ENCODE results near the gene COX4I2. TPM values are rescaled to one million over a fixed set of nuclear protein-coding genes. Genes with fewer than 3 reads are reported as not detected.

COX4I2 gene
- total and polyA plus RNA-seq, 2 of the 8 experiments (the other 6 are each of a cell fraction or from before 2014, with no cell fraction given): 0.26 TPM; not detected in 1

DNA sequence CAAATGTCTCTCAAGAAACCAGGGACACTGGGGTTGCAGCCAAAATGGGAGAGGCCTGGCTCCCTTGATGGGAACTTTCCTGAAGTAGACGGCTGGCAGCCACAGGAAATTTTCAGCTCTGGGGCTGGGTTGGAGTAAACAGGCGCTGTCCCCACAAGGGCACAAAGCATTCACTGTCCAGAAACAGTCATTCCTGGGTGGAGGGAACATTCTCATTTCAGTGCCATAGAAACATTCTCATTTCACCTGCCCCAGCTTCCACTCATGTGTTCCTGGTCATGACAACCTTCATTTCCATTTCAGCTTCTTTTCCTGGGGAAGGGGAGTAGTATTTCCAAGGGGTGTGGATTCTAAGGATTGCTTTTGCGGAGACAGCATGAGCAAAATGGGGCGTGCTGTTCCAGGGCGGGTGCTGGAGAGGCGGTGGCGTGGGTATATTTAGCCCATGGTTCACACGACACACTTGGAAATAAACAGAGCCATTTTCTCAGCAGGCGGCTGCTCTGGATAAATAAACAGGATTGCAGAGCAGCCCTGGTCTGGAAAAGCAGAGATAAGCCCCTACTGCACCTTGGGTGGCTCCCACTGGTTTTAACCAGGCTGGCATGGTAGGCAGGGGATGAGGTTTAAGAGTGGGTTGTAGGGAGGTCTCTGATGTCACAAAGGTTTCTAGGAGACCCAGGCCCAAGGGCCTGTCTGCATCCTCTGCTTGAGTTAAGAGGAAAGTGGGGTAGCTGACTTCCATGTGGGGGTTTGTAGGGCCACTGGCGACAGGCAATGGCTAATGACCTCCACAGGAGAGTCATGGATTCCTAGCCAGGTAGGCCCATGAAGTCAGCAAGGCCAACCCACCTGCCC, 32.9 kb downstream of the COX4I2 start:
- TF ChIP-seq TAF1 (IDR thresholded peaks at IDR 0.05; ENCODE audit: low read depth, low read length): no peak
- no peak for TF ChIP-seq NRF1 (IDR thresholded peaks at IDR 0.05; ENCODE audit: low read depth, low read length)
- TF ChIP-seq, protein P1, sequence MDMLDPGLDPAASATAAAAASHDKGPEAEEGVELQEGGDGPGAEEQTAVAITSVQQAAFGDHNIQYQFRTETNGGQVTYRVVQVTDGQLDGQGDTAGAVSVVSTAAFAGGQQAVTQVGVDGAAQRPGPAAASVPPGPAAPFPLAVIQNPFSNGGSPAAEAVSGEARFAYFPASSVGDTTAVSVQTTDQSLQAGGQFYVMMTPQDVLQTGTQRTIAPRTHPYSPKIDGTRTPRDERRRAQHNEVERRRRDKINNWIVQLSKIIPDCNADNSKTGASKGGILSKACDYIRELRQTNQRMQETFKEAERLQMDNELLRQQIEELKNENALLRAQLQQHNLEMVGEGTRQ (IDR thresholded peaks at IDR 0.05; ENCODE audit: low read length): no peak
- no peak for TF ChIP-seq RXRA (IDR thresholded peaks at IDR 0.05; ENCODE audit: insufficient read depth, low read depth, low read length)
- TF ChIP-seq CEBPB (IDR thresholded peaks at IDR 0.05; ENCODE audit: low read depth, low read length): no peak
- no peak for TF ChIP-seq HDAC2 (IDR thresholded peaks at IDR 0.05; ENCODE audit: borderline replicate concordance in 1 of 2, low read depth in 2 of 2, low read length in 2 of 2)
- Histone ChIP-seq H3K27me3 (replicated peaks in 1 of 4; ENCODE audit: control insufficient read depth in 3 of 4, extremely low read depth in 1 of 4, insufficient read depth in 3 of 4, low read length in 3 of 4) (no peaks in the 10 kb centered on the region), H2BK120ac (replicated peaks; ENCODE audit: low read depth, low read length) (no peak overlapping the region), H3K79me2 (ENCODE audit: control insufficient read depth in 1 of 2, insufficient read depth in 2 of 2, low read length in 2 of 2) (peaks cover 0 to 2% of the 10 kb centered on the region in 2 experiments; a peak in 1 of 4 replicates), H3K4ac (replicated peaks; ENCODE audit: insufficient read length, low read depth, low read length) (no peak overlapping the region), H3K79me1 (ENCODE audit: low read depth, low read length) (no peaks in the 10 kb centered on the region), H3K23ac (ENCODE audit: insufficient read length) (no peak overlapping the region), H3K9ac (replicated peaks in 1 of 4; ENCODE audit: extremely low read depth in 1 of 4, low read depth in 3 of 4, low read length in 3 of 4) (no peak overlapping the region), H2BK20ac (ENCODE audit: low read length) (no peak overlapping the region), H3K27ac (ENCODE audit: low read depth, low read length) (no peak overlapping the region), H4K20me1 (replicated peaks in 1 of 2; ENCODE audit: control insufficient read depth in 1 of 2, insufficient read depth in 2 of 2, low read length in 2 of 2) (peaks cover 3% of the 10 kb centered on the region in 2 experiments), H3K14ac (ENCODE audit: insufficient read length) (no peak overlapping the region), H3K36me3 (ENCODE audit: control insufficient read depth in 2 of 4, insufficient read depth in 4 of 4, low read length in 3 of 4) (peaks cover 0 to 2% (median 1%) of the 10 kb centered on the region in 4 experiments; a peak in 3 of 8 replicates), H2AFZ (ENCODE audit: low read length) (no peak overlapping the region), H2AK5ac (ENCODE audit: low read depth, low read length) (no peak overlapping the region), H3K18ac (ENCODE audit: extremely low read depth, low read length) (no peak overlapping the region), H3K56ac (replicated peaks; ENCODE audit: insufficient read length, low read depth, low read length) (no peak overlapping the region), H4K91ac (replicated peaks; ENCODE audit: insufficient read length, low read length) (no peak overlapping the region), H3K4me3 (ENCODE audit: extremely low read depth in 1 of 4, insufficient read depth in 2 of 4, low read depth in 3 of 4, low read length in 4 of 4) (no peak overlapping the region), H4K8ac (ENCODE audit: extremely low read depth, insufficient read depth, low read length) (no peak overlapping the region), H2BK5ac (ENCODE audit: low read depth, low read length) (no peak overlapping the region), H4K5ac (ENCODE audit: insufficient read length, low read depth, low read length) (no peak overlapping the region), H3K9me3 (ENCODE audit: insufficient read depth in 2 of 2, low read depth in 1 of 2, low read length in 1 of 2) (no peaks in the 10 kb centered on the region), H3K4me1 (replicated peaks in 1 of 4; ENCODE audit: control insufficient read depth in 3 of 4, insufficient read depth in 4 of 4, low read length in 3 of 4) (no peaks in the 10 kb centered on the region; a peak in 1 of 7 replicates), H3K23me2 (ENCODE audit: low read depth, low read length) (no peaks in the 10 kb centered on the region), H3K4me2 (ENCODE audit: insufficient read depth in 1 of 2, low read depth in 2 of 2, low read length in 2 of 2) (no peak overlapping the region), H2BK15ac (ENCODE audit: low read length) (no peak overlapping the region), H2BK12ac (ENCODE audit: low read depth, low read length) (no peak overlapping the region)
- FAIRE-seq (no peak), DNase-seq (ENCODE audit: low read depth in 1 of 2, low spot score in 2 of 2) (no peak)
- WGBS, 2 experiments (ENCODE audit: extremely low coverage in 1 of 2, insufficient coverage in 1 of 2, insufficient read length in 1 of 2, insufficient replicate concordance in 2 of 2, low coverage in 1 of 2, low lambda C conversion rate in 2 of 2, missing lambda C conversion rate in 1 of 2): 86% methylated on average over 10 of the region's 10 CpGs; no CpG with 5 or more reads in 1 of the 2 experiments
- CTCF ChIA-PET (ENCODE audit: partially characterized antibody): interaction anchor here (1.2 to 9.3 kb wide), 3 partner anchors 9 to 53 kb away, joined by 4 to 52 read pairs (median 6); no protein-coding TSS in a partner anchor
- POLR2A ChIA-PET (ENCODE audit: partially characterized antibody): interaction anchor here (1.1 kb wide), 1 partner anchor 53 kb away, joined by 3 read pairs; no protein-coding TSS in a partner anchor

Data from H1 (cell line).